Neural progenitor cell (in vitro differentiated cells): ENCODE data around the gene PTPRR. TPM values are rescaled to one million over a fixed set of nuclear protein-coding genes. Genes with fewer than 3 reads are reported as not detected.

Experiments used
- DNase-seq: peaks from one replicate; pipeline ENCODE4 v3.0.0-alpha.2; 2016; ENCODE audit warnings: low spot score
- H2AFZ ChIP-seq: fragments of 200-600 bp; sonication (generic); replicated peaks from 2 replicates; pipeline ENCODE4 v1.6.1; 2016; ENCODE audit warnings: antibody characterized with exemption
- H3F3A ChIP-seq: fragments of 200-600 bp; sonication (generic); 2 replicates; pipeline ENCODE4 v1.6.1; 2016; ENCODE audit warnings: antibody characterized with exemption, low read depth
- H3K27ac ChIP-seq: fragments of 200-600 bp; sonication (generic); 2 replicates; pipeline ENCODE4 v1.5.1; 2016; ENCODE audit warnings: mild to moderate bottlenecking
- H3K27me3 ChIP-seq: fragments of 200-600 bp; sonication (generic); 2 replicates; pipeline ENCODE4 v1.6.1; 2016; ENCODE audit warnings: mild to moderate bottlenecking, moderate library complexity
- H3K36me3 ChIP-seq: fragments of 200-600 bp; sonication (generic); 2 replicates; pipeline ENCODE4 v1.5.1; 2016
- H3K4me1 ChIP-seq: fragments of 200-600 bp; sonication (generic); 2 replicates; pipeline ENCODE4 v1.6.1; 2016; ENCODE audit warnings: mixed run types
- H3K4me2 ChIP-seq: fragments of 200-600 bp; sonication (generic); 2 replicates; pipeline ENCODE4 v1.6.1; 2016
- H3K4me3 ChIP-seq: fragments of 200-600 bp; sonication (generic); 2 replicates; pipeline ENCODE4 v1.5.1; 2016
- H3K79me2 ChIP-seq: fragments of 200-600 bp; sonication (generic); 2 replicates; pipeline ENCODE4 v1.6.1; 2016; ENCODE audit warnings: low read depth
- H3K9ac ChIP-seq: fragments of 200-600 bp; sonication (generic); 2 replicates; pipeline ENCODE4 v1.6.1; 2016
- H3K9me3 ChIP-seq: fragments of 200-600 bp; sonication (generic); 2 replicates; pipeline ENCODE4 v1.5.1; 2016; ENCODE audit warnings: low read depth
- H4K20me1 ChIP-seq: fragments of 200-600 bp; sonication (generic); 2 replicates; pipeline ENCODE4 v1.6.1; 2016; ENCODE audit warnings: low read depth
- H3K27ac Mint-ChIP-seq: 3 replicates; pipeline ENCODE4 v1.8.0; 2021; ENCODE audit warnings: mixed read lengths
- H3K27me3 Mint-ChIP-seq: 2 replicates; pipeline ENCODE4 v1.8.0; 2022; ENCODE audit warnings: low read depth, mild to moderate bottlenecking, inconsistent platforms, moderate library complexity, mixed read lengths; ENCODE audit not compliant: insufficient read depth
- H3K36me3 Mint-ChIP-seq: 3 replicates; pipeline ENCODE4 v1.8.0; 2021; ENCODE audit warnings: mixed read lengths
- H3K4me1 Mint-ChIP-seq: 3 replicates; pipeline ENCODE4 v1.8.0; 2021; ENCODE audit warnings: mixed read lengths
- H3K4me3 Mint-ChIP-seq: 3 replicates; pipeline ENCODE4 v1.8.0; 2021; ENCODE audit warnings: mild to moderate bottlenecking, moderate library complexity, mixed read lengths
- H3K9me3 Mint-ChIP-seq: 3 replicates; pipeline ENCODE4 v1.8.0; 2020; ENCODE audit warnings: mixed read lengths
- EZH2 ChIP-seq: fragments of 200-600 bp; sonication (generic); IDR thresholded peaks from 2 replicates; pipeline ENCODE4 v1.6.1; 2017; ENCODE audit warnings: antibody characterized with exemption, mild to moderate bottlenecking, moderate library complexity
- EZH2phosphoT487 ChIP-seq: fragments of 200-600 bp; sonication (generic); IDR thresholded peaks from 2 replicates; pipeline ENCODE4 v1.6.1; 2017; ENCODE audit warnings: antibody characterized with exemption
- total RNA-seq: library from RNA; depleted of rRNA; stranded (reverse); fragments of >200 nt; gene quantifications from 2 replicates; pipeline ENCODE4 v1.2.3, GENCODE V29; 2015; ENCODE audit warnings: low replicate concordance
- TF ChIP-seq, protein P1 (sequence below): fragments of 200-600 bp; sonication (generic); IDR thresholded peaks from 2 replicates; pipeline ENCODE4 v1.5.1; 2017; ENCODE audit warnings: antibody characterized with exemption, mild to moderate bottlenecking

Gene PTPRR
- total RNA-seq, 1 donor from 2014 or later, result not detected

DNA sequence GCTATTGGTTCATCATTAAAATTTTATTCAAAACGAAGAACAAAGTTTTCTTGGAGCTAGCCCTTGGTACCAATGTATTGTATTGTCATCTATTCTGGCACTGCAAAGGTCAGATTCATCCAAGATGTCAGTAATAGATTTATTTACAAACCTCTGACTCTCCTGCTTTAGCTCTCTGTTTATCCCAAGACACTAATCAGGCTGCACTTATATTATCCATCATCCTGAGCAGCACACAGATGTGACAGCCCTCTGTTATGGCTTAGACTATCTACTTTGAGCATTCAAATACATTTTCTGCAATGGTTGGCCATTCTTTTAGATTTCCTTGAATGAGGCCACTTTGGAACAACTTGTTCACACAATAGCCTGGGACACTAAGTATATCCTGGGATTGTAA is 5.0 kb upstream of the PTPRR start:
- Mint-ChIP-seq H3K36me3 (no peaks in the 10 kb centered on the region), H3K9me3 (no peaks in the 10 kb centered on the region), H3K27me3 (no peaks in the 10 kb centered on the region), H3K4me3 (no peak overlapping the region), H3K27ac (no peak overlapping the region), H3K4me1 (peaks cover 9% of the 10 kb centered on the region)
- H3K4me1 ChIP-seq, result peaks cover 4% of the 10 kb centered on the region
- H3K27me3 ChIP-seq, result peaks cover 12% of the 10 kb centered on the region
- DNase-seq, result no peak
- H3F3A ChIP-seq, result no peaks in the 10 kb centered on the region
- no peak overlapping the region for H2AFZ ChIP-seq
- no peaks in the 10 kb centered on the region for H3K36me3 ChIP-seq
- H4K20me1 ChIP-seq, result no peaks in the 10 kb centered on the region
- no peak overlapping the region for H3K9ac ChIP-seq
- H3K27ac ChIP-seq, result no peak overlapping the region
- no peaks in the 10 kb centered on the region for H3K79me2 ChIP-seq
- H3K4me2 ChIP-seq, result no peak overlapping the region
- TF ChIP-seq EZH2, result no peak
- no peak overlapping the region for H3K4me3 ChIP-seq
- H3K9me3 ChIP-seq, result no peaks in the 10 kb centered on the region

DNA sequence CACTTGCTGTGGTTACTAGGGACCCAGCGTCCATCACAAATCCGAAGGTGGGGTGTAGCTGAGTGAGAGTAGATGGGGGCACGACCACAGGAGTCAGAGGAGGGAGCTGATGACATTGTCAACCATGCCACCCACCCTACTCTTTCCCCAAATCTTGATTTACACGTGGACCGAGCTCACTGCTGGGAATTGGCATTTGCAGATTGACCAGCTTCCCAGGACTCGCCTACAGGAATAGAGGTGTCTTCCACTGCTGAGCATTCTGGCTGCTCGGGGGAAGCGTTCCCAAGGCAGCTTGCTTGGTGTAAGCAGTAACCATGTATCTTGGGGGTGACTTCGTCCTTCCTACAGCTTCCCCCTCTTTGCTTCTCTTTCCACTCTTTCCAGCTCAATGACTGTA is 353 bp upstream of the PTPRR start:
- no peak overlapping the region for H2AFZ ChIP-seq

DNA sequence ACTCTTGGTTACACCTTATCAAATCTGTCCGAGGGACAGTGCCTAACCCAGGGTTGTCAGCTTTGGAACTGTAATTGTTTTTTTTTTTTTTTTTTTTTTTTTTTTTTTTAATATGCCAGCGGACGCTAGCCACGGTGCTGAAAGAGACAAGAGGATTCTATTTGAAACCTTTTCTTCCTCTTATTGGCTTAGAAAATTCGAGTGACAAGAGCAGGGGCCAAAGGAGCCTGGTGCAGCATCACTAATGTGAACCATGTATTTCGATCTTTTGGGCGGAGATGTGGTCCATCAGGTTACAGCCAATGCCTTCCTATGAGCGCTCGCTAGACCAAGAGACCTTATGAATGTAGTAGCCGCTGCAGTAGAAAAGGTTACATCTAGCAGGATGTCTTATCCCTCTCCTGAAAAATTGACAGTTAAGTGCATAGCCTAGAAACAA is 922 bp downstream of the PTPRR start:
- Histone ChIP-seq H3K9me3 (no peaks in the 10 kb centered on the region), H3K27me3 (peaks cover 42% of the 10 kb centered on the region), H3K27ac (no peak overlapping the region), H3K4me1 (peaks cover 11% of the 10 kb centered on the region), H3K9ac (no peak overlapping the region), H3K4me2 (peak overlapping the region; percentile 90), H3K4me3 (peak overlapping the region; percentile 55), H2AFZ (no peak overlapping the region), H3K36me3 (no peaks in the 10 kb centered on the region), H3F3A (peaks cover 8% of the 10 kb centered on the region), H3K79me2 (no peaks in the 10 kb centered on the region), H4K20me1 (peaks cover 9% of the 10 kb centered on the region)
- no peak overlapping the region for H3K27ac Mint-ChIP-seq
- H3K36me3 Mint-ChIP-seq, result no peaks in the 10 kb centered on the region
- H3K27me3 Mint-ChIP-seq, result peaks cover 7% of the 10 kb centered on the region
- TF ChIP-seq, protein P1, sequence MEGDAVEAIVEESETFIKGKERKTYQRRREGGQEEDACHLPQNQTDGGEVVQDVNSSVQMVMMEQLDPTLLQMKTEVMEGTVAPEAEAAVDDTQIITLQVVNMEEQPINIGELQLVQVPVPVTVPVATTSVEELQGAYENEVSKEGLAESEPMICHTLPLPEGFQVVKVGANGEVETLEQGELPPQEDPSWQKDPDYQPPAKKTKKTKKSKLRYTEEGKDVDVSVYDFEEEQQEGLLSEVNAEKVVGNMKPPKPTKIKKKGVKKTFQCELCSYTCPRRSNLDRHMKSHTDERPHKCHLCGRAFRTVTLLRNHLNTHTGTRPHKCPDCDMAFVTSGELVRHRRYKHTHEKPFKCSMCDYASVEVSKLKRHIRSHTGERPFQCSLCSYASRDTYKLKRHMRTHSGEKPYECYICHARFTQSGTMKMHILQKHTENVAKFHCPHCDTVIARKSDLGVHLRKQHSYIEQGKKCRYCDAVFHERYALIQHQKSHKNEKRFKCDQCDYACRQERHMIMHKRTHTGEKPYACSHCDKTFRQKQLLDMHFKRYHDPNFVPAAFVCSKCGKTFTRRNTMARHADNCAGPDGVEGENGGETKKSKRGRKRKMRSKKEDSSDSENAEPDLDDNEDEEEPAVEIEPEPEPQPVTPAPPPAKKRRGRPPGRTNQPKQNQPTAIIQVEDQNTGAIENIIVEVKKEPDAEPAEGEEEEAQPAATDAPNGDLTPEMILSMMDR, result no peak
- TF ChIP-seq EZH2phosphoT487, result no peak
- no peaks in the 10 kb centered on the region for H3K9me3 Mint-ChIP-seq
- peaks cover 18% of the 10 kb centered on the region for H3K4me1 Mint-ChIP-seq
- DNase-seq, result peak; percentile 76
- peak overlapping the region; percentile 85 for H3K4me3 Mint-ChIP-seq

More for the DNA sequence above, 353 bp upstream of the PTPRR start:
- H3K36me3 Mint-ChIP-seq, result no peaks in the 10 kb centered on the region
- DNase-seq, result peak; percentile 14
- no peaks in the 10 kb centered on the region for H3K36me3 ChIP-seq
- H3K4me2 ChIP-seq, result peak overlapping the region; percentile 90
- H4K20me1 ChIP-seq, result peaks cover 9% of the 10 kb centered on the region
- peak overlapping the region; percentile 50 for H3K4me3 Mint-ChIP-seq
- no peaks in the 10 kb centered on the region for H3K9me3 ChIP-seq
- peaks cover 42% of the 10 kb centered on the region for H3K27me3 ChIP-seq
- peaks cover 11% of the 10 kb centered on the region for H3K4me1 ChIP-seq
- H3K27ac ChIP-seq, result no peak overlapping the region
- peaks cover 18% of the 10 kb centered on the region for H3K4me1 Mint-ChIP-seq
- peaks cover 8% of the 10 kb centered on the region for H3F3A ChIP-seq
- peaks cover 7% of the 10 kb centered on the region for H3K27me3 Mint-ChIP-seq
- TF ChIP-seq EZH2phosphoT487 (no peak), EZH2 (no peak)
- TF ChIP-seq, protein P1, result no peak
- no peaks in the 10 kb centered on the region for H3K9me3 Mint-ChIP-seq
- no peak overlapping the region for H3K27ac Mint-ChIP-seq
- no peak overlapping the region for H3K4me3 ChIP-seq
- no peaks in the 10 kb centered on the region for H3K79me2 ChIP-seq
- H3K9ac ChIP-seq, result no peak overlapping the region

DNA sequence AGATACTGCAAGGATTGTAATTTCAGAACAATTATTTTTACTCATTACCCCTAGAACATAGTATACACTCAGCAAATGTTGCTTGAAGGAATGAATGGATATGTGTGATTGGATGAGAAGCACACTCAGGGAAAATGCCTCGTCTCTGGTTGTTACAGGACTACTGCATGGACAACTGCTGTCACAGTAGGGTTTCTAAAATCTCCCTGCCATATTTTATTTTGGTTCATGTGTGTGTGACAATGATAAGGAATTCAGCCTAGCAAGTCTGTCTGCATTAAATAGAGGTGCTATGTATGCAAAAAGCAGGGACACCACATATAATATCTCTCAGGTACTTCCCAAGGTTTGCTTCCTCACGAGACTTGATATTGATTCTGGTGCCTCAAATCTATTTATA is 1.4 kb downstream of the PTPRR start:
- no peak overlapping the region for H3K4me3 ChIP-seq
- no peaks in the 10 kb centered on the region for H3K36me3 ChIP-seq
- H3K4me1 Mint-ChIP-seq, result peaks cover 18% of the 10 kb centered on the region
- no peaks in the 10 kb centered on the region for H3K9me3 Mint-ChIP-seq
- H3K9ac ChIP-seq, result no peak overlapping the region
- peaks cover 11% of the 10 kb centered on the region for H3K4me1 ChIP-seq
- DNase-seq, result no peak
- H3K9me3 ChIP-seq, result no peaks in the 10 kb centered on the region
- no peak overlapping the region for H3K4me3 Mint-ChIP-seq
- peaks cover 8% of the 10 kb centered on the region for H3F3A ChIP-seq
- H3K79me2 ChIP-seq, result no peaks in the 10 kb centered on the region
- no peak overlapping the region for H3K27ac ChIP-seq
- peaks cover 7% of the 10 kb centered on the region for H3K27me3 Mint-ChIP-seq
- peaks cover 42% of the 10 kb centered on the region for H3K27me3 ChIP-seq
- peak overlapping the region; percentile 90 for H3K4me2 ChIP-seq
- no peak for TF ChIP-seq EZH2phosphoT487
- TF ChIP-seq EZH2, result no peak
- no peak overlapping the region for H3K27ac Mint-ChIP-seq
- peaks cover 9% of the 10 kb centered on the region for H4K20me1 ChIP-seq
- H3K36me3 Mint-ChIP-seq, result no peaks in the 10 kb centered on the region
- H2AFZ ChIP-seq, result no peak overlapping the region
